GM18858 (cell line): Measurements from ENCODE around the gene ESD.

ENCODE experiments used
- ATAC-seq: cut with Tn5 transposase; IDR thresholded peaks from one replicate; pipeline ENCODE4 v1.9.1; 2021; ENCODE audit not compliant: unreplicated experiment

ESD gene

DNA sequence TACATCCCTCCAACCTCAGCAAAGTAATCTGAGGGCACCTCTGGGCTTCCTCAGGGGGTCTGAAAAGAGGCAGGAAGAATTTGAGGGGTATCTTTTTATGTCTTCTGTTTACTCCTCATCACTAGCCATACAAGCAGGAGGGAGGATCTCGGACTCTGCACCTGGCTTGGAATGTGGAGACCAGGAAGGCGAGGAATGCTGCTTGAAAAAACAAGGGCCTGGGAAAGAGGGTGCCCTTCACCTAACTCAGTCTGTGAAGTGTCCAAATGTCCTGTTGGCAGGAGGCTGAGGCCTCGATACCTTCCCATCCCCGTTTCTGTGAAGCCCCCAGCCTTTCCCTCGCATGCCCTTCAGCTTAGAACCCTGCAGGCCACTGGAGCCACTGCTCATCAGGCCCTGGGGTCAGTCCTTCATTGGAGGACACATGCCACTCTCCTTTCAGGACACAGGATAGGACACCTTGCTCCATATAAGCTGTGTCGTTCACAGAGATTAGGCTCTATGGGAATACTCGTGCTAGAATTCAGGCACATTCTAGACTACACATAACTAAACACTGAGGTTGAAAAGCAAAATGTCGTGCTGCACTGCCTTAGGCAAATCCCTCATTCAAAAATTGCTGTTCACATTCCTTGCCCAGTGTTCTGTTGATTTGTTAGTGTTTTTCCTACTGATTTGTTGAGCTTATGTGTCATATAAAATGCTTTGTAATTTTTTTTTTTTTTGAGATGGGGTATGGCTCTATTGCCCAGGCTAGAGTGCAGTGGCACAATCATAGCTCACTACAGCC, 49.7 kb downstream of the ESD start:
- no peak for ATAC-seq

DNA sequence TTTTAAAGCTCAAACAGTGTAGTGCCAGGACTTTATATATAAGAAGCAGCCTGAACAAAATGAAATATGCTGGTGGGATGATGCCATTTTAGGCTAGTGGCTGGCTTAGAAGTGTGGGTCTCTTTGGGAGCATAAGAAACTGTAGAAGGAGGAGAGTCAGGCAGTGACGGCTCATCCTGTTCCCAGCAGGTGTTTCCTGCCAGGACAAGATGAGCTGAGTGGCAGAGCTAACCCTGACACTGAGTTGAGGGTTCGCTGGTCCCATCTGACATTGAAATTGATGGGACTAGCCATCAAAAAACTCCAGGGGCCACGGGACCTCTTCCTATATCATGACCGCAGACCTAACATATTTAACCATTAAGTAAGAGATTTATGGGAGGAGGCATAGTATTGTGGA, 51.3 kb downstream of the ESD start:
- ATAC-seq: no peak

DNA sequence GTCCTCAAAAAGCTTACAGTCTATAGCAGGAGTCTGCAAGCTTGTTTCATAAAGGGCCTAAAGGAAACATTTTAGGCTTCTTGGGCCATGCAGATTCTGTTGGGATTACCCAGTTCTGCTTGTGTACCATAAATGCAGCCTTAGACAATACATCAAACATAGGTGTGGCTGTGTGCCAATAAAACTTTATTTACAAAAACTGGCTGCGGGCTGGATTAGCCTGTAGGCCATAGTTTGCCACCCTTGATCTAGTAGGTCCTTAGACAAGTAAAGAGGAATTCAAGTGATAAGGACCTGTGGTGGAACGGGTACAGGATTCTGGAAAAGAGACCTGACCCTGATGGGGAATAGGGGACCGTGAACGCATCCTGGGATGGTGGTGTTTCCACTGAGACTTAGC, 51.9 kb downstream of the ESD start:
- no peak for ATAC-seq

DNA sequence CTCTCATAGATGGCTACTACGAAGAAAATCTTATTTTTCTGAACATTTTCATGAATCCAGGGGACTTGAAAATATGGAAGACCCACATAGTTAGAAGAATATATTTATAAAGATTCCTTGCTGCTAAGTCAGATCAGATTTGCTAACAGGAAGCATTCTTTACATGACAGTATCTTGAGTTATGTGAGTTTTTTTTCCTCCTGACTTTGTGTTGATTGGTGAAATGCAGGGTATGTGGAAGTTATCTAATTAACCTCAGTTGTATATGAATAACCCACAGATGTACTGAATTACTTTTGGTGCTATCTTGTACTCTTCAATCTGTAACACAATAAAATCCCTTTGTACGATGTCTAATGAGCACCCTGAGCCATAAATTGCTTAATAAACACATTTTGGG, 53.8 kb downstream of the ESD start:
- ATAC-seq: no peak

- ATAC-seq: no peak
Measured at GRCh38 chr13:46739447-46740098, 57.4 kb downstream of the ESD start.

DNA sequence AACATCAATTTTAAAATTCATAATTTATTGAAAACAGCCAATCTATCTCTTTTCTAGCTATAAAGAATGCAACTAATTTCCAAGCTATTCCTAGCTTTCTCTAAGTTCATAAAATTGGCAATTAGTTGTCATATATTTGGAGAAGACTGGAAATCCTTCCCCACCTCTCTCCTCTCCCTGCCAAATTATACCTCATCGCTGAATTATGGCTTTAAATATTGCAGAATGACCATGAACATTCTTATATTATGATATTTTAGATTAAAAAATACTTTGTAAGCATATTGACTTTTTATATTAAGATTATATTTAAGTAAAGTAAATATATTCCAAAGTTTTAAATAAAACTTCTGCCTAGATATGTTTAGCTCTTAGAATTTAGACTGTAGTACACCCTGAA, 58.2 kb downstream of the ESD start:
- no peak for ATAC-seq

DNA sequence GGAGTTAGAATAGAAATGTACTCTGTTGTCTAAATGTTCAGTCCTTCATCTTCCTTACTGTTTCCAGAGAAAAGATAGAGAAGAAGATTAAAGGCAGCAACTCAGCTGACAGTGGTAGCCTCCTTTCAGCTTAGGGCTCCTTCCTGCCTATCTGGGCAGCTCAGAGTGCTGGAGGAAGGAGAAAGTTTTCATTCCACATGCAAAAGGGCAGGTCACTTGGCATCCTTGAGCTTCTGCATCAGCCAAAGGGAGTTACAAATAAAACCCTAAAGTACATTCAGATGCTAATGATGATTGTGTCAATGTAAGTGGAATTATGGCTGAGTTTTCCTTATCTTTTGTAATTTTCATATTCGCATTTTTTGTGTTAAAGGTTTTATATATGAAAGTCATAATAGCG, 58.9 kb downstream of the ESD start:
- ATAC-seq: no peak

DNA sequence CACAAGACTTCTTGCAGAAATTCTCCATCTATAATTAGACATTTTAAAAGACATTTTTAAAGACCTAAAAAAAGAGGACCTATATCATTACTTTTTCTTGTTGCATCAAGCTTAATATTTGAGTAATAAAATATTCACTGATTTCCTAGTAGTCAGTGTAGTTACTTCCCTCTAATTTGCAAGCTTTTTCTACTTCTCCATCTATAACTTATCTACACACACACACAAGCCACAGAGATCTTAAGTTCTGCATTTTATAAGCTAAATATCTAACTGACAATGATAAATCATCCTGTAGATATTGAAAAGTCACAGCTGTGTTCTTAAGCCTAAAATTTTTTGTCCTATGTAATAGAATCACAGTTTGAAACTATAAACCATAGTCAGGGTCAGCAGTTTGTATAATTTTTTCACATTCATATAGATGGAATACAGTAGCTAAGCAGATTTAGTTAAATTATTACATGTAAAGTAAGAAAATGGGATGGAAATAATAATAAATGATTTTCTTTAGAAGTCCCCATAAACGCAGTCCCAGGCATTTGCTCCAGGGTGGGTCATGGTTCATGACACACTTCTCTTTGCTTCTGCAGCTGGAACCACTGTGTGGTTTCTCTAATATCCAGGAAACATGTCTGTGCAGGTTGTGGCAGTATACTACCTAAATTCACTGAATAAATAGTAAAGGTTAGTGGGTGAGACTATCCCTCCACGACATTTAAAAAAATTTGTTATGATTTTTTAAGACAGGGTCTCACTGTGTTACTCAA, 60.2 kb downstream of the ESD start:
- ATAC-seq: no peak

GRCh38 chr13:46735425-46735824, 61.5 kb downstream of the ESD start:
- ATAC-seq: no peak

DNA sequence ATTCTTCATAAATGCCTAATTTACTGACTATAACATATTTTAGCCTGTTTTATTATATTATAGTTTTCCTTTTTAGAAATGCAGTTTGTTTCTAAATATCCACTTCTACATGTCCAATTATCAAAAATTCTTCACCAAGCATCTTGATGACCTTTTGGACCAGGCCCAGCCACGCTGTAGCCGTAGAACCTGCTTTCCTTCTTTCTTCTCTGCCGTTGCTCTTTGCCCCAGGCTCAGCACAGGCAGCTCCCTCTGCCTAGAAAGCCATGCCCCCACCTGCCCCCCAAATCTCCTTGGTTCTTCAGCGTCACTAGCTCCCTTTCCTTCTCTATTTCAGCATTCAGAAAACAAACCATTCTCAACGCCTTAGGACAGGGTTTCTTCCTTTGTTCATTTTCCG, 65.4 kb downstream of the ESD start:
- no peak for ATAC-seq

- no peak for ATAC-seq
Measured at GRCh38 chr13:46728777-46729176, 68.2 kb downstream of the ESD start.

- no peak for ATAC-seq
Measured at GRCh38 chr13:46726347-46726746, 70.6 kb downstream of the ESD start.
